ENCODE measurements around the gene FCMR. TPM values are rescaled to one million over a fixed set of nuclear protein-coding genes. Genes with fewer than 3 reads are reported as not detected.

FCMR gene
- total RNA-seq, 1 donor from 2014 or later = not detected

- no peak overlapping the region for H3K27ac Mint-ChIP-seq (ENCODE audit: unreplicated experiment)
- peaks cover 24% of the 10 kb centered on the region for H3K4me1 Mint-ChIP-seq (ENCODE audit: low read depth)
- no peak for DNase-seq (ENCODE audit: low spot score)
- H3K36me3 Mint-ChIP-seq (ENCODE audit: low read depth) = no peaks in the 10 kb centered on the region
- no peak for TF ChIP-seq CTCF (IDR thresholded peaks at IDR 0.05)
- peaks cover 7% of the 10 kb centered on the region for H3K27me3 Mint-ChIP-seq (ENCODE audit: low read depth)
- no peak overlapping the region for H3K4me3 Mint-ChIP-seq (ENCODE audit: unreplicated experiment)
- no peaks in the 10 kb centered on the region for H3K9me3 Mint-ChIP-seq (ENCODE audit: low read depth)
These were observed 13.7 kb downstream of the FCMR start for GRCh38 chr1:206908038-206908437.

GRCh38 chr1:206907304-206907991 is 14.3 kb downstream of the FCMR start:
- H3K4me3 Mint-ChIP-seq (ENCODE audit: unreplicated experiment) = no peak overlapping the region
- no peaks in the 10 kb centered on the region for H3K36me3 Mint-ChIP-seq (ENCODE audit: low read depth)
- peaks cover 2% of the 10 kb centered on the region for H3K27me3 Mint-ChIP-seq (ENCODE audit: low read depth)
- no peak for DNase-seq (ENCODE audit: low spot score)
- H3K27ac Mint-ChIP-seq (ENCODE audit: unreplicated experiment) = no peak overlapping the region
- H3K9me3 Mint-ChIP-seq (ENCODE audit: low read depth) = no peaks in the 10 kb centered on the region
- H3K4me1 Mint-ChIP-seq (ENCODE audit: low read depth) = peaks cover 24% of the 10 kb centered on the region
- peak; percentile 37 for TF ChIP-seq CTCF (IDR thresholded peaks at IDR 0.05)

- Mint-ChIP-seq H3K27me3 (ENCODE audit: low read depth) (peaks cover 2% of the 10 kb centered on the region), H3K4me3 (ENCODE audit: unreplicated experiment) (no peak overlapping the region), H3K27ac (ENCODE audit: unreplicated experiment) (peak overlapping the region; percentile 77)
These were observed 16.2 kb downstream of the FCMR start for GRCh38 chr1:206905295-206906164.

GRCh38 chr1:206904423-206905142 is 17.2 kb downstream of the FCMR start:
- Mint-ChIP-seq H3K36me3 (ENCODE audit: low read depth) (no peaks in the 10 kb centered on the region), H3K9me3 (ENCODE audit: low read depth) (no peaks in the 10 kb centered on the region), H3K4me3 (ENCODE audit: unreplicated experiment) (no peak overlapping the region), H3K27ac (ENCODE audit: unreplicated experiment) (peak overlapping the region; percentile 77), H3K27me3 (ENCODE audit: low read depth) (no peaks in the 10 kb centered on the region), H3K4me1 (ENCODE audit: low read depth) (peaks cover 20% of the 10 kb centered on the region)
- TF ChIP-seq CTCF (IDR thresholded peaks at IDR 0.05) = no peak
- no peak for DNase-seq (ENCODE audit: low spot score)

More at GRCh38 chr1:206905295-206906164, 16.2 kb downstream of the FCMR start:
- TF ChIP-seq CTCF (IDR thresholded peaks at IDR 0.05) = no peak
- no peaks in the 10 kb centered on the region for H3K36me3 Mint-ChIP-seq (ENCODE audit: low read depth)
- peaks cover 20% of the 10 kb centered on the region for H3K4me1 Mint-ChIP-seq (ENCODE audit: low read depth)
- no peak for DNase-seq (ENCODE audit: low spot score)
- no peaks in the 10 kb centered on the region for H3K9me3 Mint-ChIP-seq (ENCODE audit: low read depth)

- TF ChIP-seq CTCF (IDR thresholded peaks at IDR 0.05) = no peak
- Mint-ChIP-seq H3K4me1 (ENCODE audit: low read depth) (peaks cover 19% of the 10 kb centered on the region), H3K4me3 (ENCODE audit: unreplicated experiment) (no peak overlapping the region), H3K27ac (ENCODE audit: unreplicated experiment) (no peak overlapping the region), H3K27me3 (ENCODE audit: low read depth) (no peaks in the 10 kb centered on the region), H3K9me3 (ENCODE audit: low read depth) (no peaks in the 10 kb centered on the region), H3K36me3 (ENCODE audit: low read depth) (no peaks in the 10 kb centered on the region)
- no peak for DNase-seq (ENCODE audit: low spot score)
These were observed 18.1 kb downstream of the FCMR start for GRCh38 chr1:206903687-206904086.
